ENCODE data around the gene XPC. TPM values are rescaled to one million over a fixed set of nuclear protein-coding genes. Genes with fewer than 3 reads are reported as not detected.

Gene XPC
- total and polyA plus RNA-seq, 2 donors (not counting 3 experiments of a cell fraction or from before 2014, with no cell fraction given) = 11.9 to 36.8 TPM

DNA sequence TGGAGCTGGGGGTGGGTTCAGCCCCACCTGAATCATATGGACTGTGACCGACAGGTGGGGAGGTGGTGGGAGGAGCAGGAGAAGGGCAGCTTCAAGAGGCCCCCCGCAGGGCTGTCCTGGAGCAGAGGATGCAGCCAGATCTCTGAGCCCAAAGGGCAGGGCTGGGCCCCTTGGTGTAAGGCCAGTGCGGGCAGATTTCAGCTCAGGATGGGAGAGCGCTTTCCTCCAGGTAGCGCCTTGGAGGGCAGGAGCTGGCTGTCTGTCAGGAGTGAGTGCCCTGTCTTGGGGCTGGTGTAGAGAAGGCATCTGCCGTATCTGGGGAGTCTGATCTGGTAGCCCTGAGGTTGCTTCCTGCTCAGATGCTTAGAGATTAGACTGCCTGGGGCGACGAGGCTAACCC lies 46.3 kb downstream of the XPC start:
- intact Hi-C loops (cut with micrococcal nuclease) = no loop called here
- dilution Hi-C loops (cut with MboI; ENCODE audit: extremely low pct_ligation_motif_present, low sequenced_read_pairs) = no loop called here
- peaks cover 8 to 57% of the 10 kb centered on the region in 2 experiments for H3K36me3 ChIP-seq (ENCODE audit: control insufficient read depth in 2 of 2, extremely low read depth in 1 of 2, insufficient read depth in 2 of 2, low read length in 2 of 2)

DNA sequence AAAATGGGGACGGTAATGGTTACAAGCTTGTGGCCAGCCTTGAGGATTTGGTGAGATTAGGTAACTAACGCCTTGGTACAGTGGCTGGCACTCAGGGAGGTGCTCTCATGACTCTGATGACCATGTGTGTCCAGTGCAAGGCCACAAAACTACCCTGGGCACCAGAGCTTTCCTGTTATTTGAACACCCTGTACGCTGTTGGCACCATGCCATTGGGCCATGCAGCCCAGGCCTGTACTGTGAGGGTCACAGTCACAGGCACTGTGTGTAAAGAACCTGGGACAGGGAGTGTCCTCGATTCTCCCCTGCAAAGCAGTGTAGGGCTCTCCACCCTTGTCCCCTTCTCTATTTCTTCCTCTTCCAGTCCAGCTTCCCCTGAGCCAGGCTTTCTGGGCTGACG lies 47.3 kb downstream of the XPC start:
- DNase-seq (ENCODE audit: low read depth, low spot score) (no peak), FAIRE-seq (no peak)
- Histone ChIP-seq H3K9me1 (replicated peaks; ENCODE audit: control insufficient read depth, extremely low read depth, insufficient read depth, low read length) (no peaks in the 10 kb centered on the region), H3K36me3 (ENCODE audit: control insufficient read depth in 2 of 2, extremely low read depth in 1 of 2, insufficient read depth in 2 of 2, low read length in 2 of 2) (peaks cover 8 to 49% of the 10 kb centered on the region in 2 experiments), H2AFZ (ENCODE audit: low read depth, low read length) (no peak overlapping the region), H3K9ac (replicated peaks; ENCODE audit: extremely low read depth, insufficient read depth, low read length) (no peak overlapping the region), H3K27me3 (ENCODE audit: control insufficient read depth in 2 of 2, insufficient read depth in 2 of 2, low read length in 2 of 2) (no peaks in the 10 kb centered on the region), H3K9me3 (replicated peaks; ENCODE audit: control insufficient read depth, insufficient read depth, low read length) (no peaks in the 10 kb centered on the region), H4K20me1 (replicated peaks; ENCODE audit: control insufficient read depth, extremely low read depth, insufficient read depth, low read length) (no peaks in the 10 kb centered on the region), H3K4me1 (ENCODE audit: control insufficient read depth, extremely low read depth, insufficient read depth, low read length) (peaks cover 9% of the 10 kb centered on the region), H3K79me2 (ENCODE audit: control insufficient read depth, insufficient read depth, low read length) (peaks cover 31% of the 10 kb centered on the region), H3K4me2 (ENCODE audit: insufficient read depth, low read length) (no peak overlapping the region), H3K4me3 (replicated peaks in 1 of 3; ENCODE audit: insufficient read depth in 1 of 3, low read depth in 1 of 3, low read length in 3 of 3) (no peak overlapping the region), H3K27ac (ENCODE audit: insufficient read depth, low read depth, low read length) (no peak overlapping the region)
- TF ChIP-seq POLR2A (IDR thresholded peaks at IDR 0.05; ENCODE audit: low read depth, low read length) (no peak), EZH2 (IDR thresholded peaks at IDR 0.05; ENCODE audit: borderline replicate concordance, low read depth, low read length, severe bottlenecking) (no peak), GATA2 (IDR thresholded peaks at IDR 0.05; ENCODE audit: insufficient read depth, insufficient read length, low read depth, low read length) (no peak), POLR2AphosphoS5 (IDR thresholded peaks at IDR 0.05; ENCODE audit: insufficient read depth, low read depth, low read length) (no peak), JUN (IDR thresholded peaks at IDR 0.05; ENCODE audit: borderline replicate concordance, insufficient read depth, insufficient read length, low read depth) (no peak), FOS (IDR thresholded peaks at IDR 0.05; ENCODE audit: borderline replicate concordance, insufficient read depth, low read length) (no peak), MYC (IDR thresholded peaks at IDR 0.05; ENCODE audit: low read depth, low read length) (no peak)
- TF ChIP-seq, protein P1, sequence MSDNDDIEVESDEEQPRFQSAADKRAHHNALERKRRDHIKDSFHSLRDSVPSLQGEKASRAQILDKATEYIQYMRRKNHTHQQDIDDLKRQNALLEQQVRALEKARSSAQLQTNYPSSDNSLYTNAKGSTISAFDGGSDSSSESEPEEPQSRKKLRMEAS (IDR thresholded peaks at IDR 0.05; ENCODE audit: insufficient read depth, insufficient read length) = no peak
- TF ChIP-seq, protein P2, sequence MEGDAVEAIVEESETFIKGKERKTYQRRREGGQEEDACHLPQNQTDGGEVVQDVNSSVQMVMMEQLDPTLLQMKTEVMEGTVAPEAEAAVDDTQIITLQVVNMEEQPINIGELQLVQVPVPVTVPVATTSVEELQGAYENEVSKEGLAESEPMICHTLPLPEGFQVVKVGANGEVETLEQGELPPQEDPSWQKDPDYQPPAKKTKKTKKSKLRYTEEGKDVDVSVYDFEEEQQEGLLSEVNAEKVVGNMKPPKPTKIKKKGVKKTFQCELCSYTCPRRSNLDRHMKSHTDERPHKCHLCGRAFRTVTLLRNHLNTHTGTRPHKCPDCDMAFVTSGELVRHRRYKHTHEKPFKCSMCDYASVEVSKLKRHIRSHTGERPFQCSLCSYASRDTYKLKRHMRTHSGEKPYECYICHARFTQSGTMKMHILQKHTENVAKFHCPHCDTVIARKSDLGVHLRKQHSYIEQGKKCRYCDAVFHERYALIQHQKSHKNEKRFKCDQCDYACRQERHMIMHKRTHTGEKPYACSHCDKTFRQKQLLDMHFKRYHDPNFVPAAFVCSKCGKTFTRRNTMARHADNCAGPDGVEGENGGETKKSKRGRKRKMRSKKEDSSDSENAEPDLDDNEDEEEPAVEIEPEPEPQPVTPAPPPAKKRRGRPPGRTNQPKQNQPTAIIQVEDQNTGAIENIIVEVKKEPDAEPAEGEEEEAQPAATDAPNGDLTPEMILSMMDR (IDR thresholded peaks at IDR 0.05; ENCODE audit: extremely low read depth in 1 of 2, insufficient read depth in 1 of 2, low read depth in 1 of 2, low read length in 2 of 2) = no peak
- dilution Hi-C loops (cut with MboI; ENCODE audit: extremely low pct_ligation_motif_present, low sequenced_read_pairs) (no loop called here), intact Hi-C loops (cut with micrococcal nuclease) (no loop called here)
- CTCF ChIA-PET = no interaction called here
- POLR2A ChIA-PET = no interaction called here
- BruUV-seq (replicated peaks) = no TSS peak

More for the DNA sequence above, 46.3 kb downstream of the XPC start:
- H3K9me1 ChIP-seq (replicated peaks; ENCODE audit: control insufficient read depth, extremely low read depth, insufficient read depth, low read length) = no peaks in the 10 kb centered on the region
- DNase-seq (ENCODE audit: low read depth, low spot score) (no peak), FAIRE-seq (no peak)
- no peak overlapping the region for H3K4me2 ChIP-seq (ENCODE audit: insufficient read depth, low read length)
- H3K4me3 ChIP-seq (replicated peaks in 1 of 3; ENCODE audit: insufficient read depth in 1 of 3, low read depth in 1 of 3, low read length in 3 of 3) = no peak overlapping the region
- no peaks in the 10 kb centered on the region for H3K27me3 ChIP-seq (ENCODE audit: control insufficient read depth in 2 of 2, insufficient read depth in 2 of 2, low read length in 2 of 2)
- no peak overlapping the region for H3K9ac ChIP-seq (replicated peaks; ENCODE audit: extremely low read depth, insufficient read depth, low read length)
- no TSS peak for BruUV-seq (replicated peaks)
- TF ChIP-seq POLR2A (IDR thresholded peaks at IDR 0.05; ENCODE audit: low read depth, low read length) (no peak), GATA2 (IDR thresholded peaks at IDR 0.05; ENCODE audit: insufficient read depth, insufficient read length, low read depth, low read length) (no peak), JUN (IDR thresholded peaks at IDR 0.05; ENCODE audit: borderline replicate concordance, insufficient read depth, insufficient read length, low read depth) (no peak), POLR2AphosphoS5 (IDR thresholded peaks at IDR 0.05; ENCODE audit: insufficient read depth, low read depth, low read length) (no peak), FOS (IDR thresholded peaks at IDR 0.05; ENCODE audit: borderline replicate concordance, insufficient read depth, low read length) (no peak), MYC (IDR thresholded peaks at IDR 0.05; ENCODE audit: low read depth, low read length) (no peak), EZH2 (IDR thresholded peaks at IDR 0.05; ENCODE audit: borderline replicate concordance, low read depth, low read length, severe bottlenecking) (no peak)
- TF ChIP-seq, protein P1 (IDR thresholded peaks at IDR 0.05; ENCODE audit: insufficient read depth, insufficient read length) = no peak
- H3K9me3 ChIP-seq (replicated peaks; ENCODE audit: control insufficient read depth, insufficient read depth, low read length) = no peaks in the 10 kb centered on the region
- no peak overlapping the region for H2AFZ ChIP-seq (ENCODE audit: low read depth, low read length)
- H3K4me1 ChIP-seq (ENCODE audit: control insufficient read depth, extremely low read depth, insufficient read depth, low read length) = no peaks in the 10 kb centered on the region
- H4K20me1 ChIP-seq (replicated peaks; ENCODE audit: control insufficient read depth, extremely low read depth, insufficient read depth, low read length) = no peaks in the 10 kb centered on the region
- ChIA-PET CTCF (no interaction called here), POLR2A (no interaction called here)
- no peak overlapping the region for H3K27ac ChIP-seq (ENCODE audit: insufficient read depth, low read depth, low read length)
- H3K79me2 ChIP-seq (ENCODE audit: control insufficient read depth, insufficient read depth, low read length) = peaks cover 21% of the 10 kb centered on the region

Data from endothelial cell of umbilical vein (primary cell).